Ishikawa (cell line): ENCODE data around the gene CDC5L.

Experiments used
- CEBPB ChIP-seq: IDR thresholded peaks from 2 replicates; pipeline ENCODE4 v1.6.1; 2012
- CREB1 ChIP-seq: IDR thresholded peaks from 2 replicates; pipeline ENCODE4 v1.6.1; 2012; ENCODE audit warnings: low read depth
- EP300 ChIP-seq: IDR thresholded peaks from 2 replicates; pipeline ENCODE4 v1.6.1; 2012; ENCODE audit warnings: borderline replicate concordance
- FOXM1 ChIP-seq: IDR thresholded peaks from 2 replicates; pipeline ENCODE4 v1.6.1; 2012; ENCODE audit warnings: low read depth, borderline replicate concordance
- RAD21 ChIP-seq: IDR thresholded peaks from 2 replicates; pipeline ENCODE4 v1.6.1; 2012; ENCODE audit warnings: low read depth
- TAF1 ChIP-seq: IDR thresholded peaks from 2 replicates; pipeline ENCODE4 v1.6.1; 2012; ENCODE audit warnings: low read depth, mild to moderate bottlenecking
- YY1 ChIP-seq: IDR thresholded peaks from 2 replicates; pipeline ENCODE4 v1.6.1; 2012; ENCODE audit warnings: low read depth
- ZBTB7A ChIP-seq: IDR thresholded peaks from 2 replicates; pipeline ENCODE4 v1.6.1; 2012; ENCODE audit warnings: low read depth
- TF ChIP-seq, protein P1 (sequence below): IDR thresholded peaks from 2 replicates; pipeline ENCODE4 v1.6.1; 2012; ENCODE audit warnings: low read depth, mild to moderate bottlenecking

DNA sequence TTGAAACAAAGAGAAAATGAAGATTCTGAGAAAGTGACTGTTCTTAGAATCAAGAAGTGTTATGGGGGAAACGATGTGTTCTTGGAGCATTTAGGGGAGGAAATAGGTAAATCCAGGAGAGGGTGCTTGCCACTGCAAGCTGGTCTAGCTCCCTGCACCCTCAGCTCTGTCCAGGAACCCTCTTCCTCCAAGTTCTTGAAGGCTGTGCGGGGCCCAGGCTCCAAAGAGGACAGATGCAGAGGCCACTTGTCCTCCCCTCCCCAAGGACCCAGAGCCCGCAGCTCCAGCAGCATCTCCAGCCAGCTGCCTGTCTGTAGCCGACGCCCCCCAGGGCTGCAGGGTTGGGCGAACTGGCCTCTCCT is 87.9 kb downstream of the CDC5L start:
- TF ChIP-seq CREB1 = no peak
- no peak for TF ChIP-seq CEBPB
- no peak for TF ChIP-seq EP300
- TF ChIP-seq TAF1 = no peak
- TF ChIP-seq YY1 = no peak
- no peak for TF ChIP-seq RAD21
- TF ChIP-seq, protein P1, sequence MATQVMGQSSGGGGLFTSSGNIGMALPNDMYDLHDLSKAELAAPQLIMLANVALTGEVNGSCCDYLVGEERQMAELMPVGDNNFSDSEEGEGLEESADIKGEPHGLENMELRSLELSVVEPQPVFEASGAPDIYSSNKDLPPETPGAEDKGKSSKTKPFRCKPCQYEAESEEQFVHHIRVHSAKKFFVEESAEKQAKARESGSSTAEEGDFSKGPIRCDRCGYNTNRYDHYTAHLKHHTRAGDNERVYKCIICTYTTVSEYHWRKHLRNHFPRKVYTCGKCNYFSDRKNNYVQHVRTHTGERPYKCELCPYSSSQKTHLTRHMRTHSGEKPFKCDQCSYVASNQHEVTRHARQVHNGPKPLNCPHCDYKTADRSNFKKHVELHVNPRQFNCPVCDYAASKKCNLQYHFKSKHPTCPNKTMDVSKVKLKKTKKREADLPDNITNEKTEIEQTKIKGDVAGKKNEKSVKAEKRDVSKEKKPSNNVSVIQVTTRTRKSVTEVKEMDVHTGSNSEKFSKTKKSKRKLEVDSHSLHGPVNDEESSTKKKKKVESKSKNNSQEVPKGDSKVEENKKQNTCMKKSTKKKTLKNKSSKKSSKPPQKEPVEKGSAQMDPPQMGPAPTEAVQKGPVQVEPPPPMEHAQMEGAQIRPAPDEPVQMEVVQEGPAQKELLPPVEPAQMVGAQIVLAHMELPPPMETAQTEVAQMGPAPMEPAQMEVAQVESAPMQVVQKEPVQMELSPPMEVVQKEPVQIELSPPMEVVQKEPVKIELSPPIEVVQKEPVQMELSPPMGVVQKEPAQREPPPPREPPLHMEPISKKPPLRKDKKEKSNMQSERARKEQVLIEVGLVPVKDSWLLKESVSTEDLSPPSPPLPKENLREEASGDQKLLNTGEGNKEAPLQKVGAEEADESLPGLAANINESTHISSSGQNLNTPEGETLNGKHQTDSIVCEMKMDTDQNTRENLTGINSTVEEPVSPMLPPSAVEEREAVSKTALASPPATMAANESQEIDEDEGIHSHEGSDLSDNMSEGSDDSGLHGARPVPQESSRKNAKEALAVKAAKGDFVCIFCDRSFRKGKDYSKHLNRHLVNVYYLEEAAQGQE = no peak
- no peak for TF ChIP-seq ZBTB7A
- no peak for TF ChIP-seq FOXM1
